ENCODE results near the gene TIMP2. TPM values are rescaled to one million over a fixed set of nuclear protein-coding genes. Genes with fewer than 3 reads are reported as not detected.

The TIMP2 gene
- total and polyA plus RNA-seq, 2 experiments from 2014 or later = 10.6 to 22.5 TPM

DNA sequence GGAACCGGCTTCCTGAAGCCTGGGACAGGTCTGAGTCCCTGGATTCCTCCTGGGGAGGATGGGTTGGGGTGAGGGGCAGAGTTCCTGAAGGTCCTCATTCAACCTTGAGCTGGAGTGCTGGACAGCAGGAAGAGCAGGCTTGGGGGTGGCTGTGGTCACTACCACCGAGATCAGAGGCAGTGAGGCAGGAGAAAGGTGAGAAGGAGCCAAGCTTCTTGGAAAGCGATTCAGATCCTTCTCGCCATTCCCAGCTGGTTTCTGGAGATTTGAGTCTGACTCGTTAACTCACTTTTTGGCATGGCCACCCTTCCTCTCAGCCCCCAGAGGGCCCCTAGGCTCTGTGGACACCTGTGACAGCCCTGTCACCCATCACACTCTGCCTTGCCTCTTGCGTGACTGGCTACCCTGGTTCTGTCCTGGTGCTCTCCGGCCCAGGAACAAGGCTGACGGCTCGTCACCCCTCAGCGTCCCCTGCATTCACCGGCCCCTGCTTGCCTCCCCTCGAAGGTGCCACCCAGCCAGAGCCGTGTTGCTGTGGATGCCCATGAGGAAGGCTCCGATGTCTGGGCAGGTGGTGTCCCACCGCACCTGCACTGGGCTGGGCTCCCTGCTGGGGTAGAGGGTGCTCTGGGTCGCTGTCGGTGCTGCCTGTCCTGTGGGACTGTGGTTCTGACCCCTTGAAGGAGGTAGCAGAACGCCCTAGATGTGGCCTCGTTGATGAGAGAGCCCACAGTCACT lies 9.7 kb upstream of the TIMP2 start:
- no peaks in the 10 kb centered on the region for H4K20me1 ChIP-seq (replicated peaks; ENCODE audit: insufficient read depth)
- H3K4me1 ChIP-seq (ENCODE audit: insufficient read depth) = peaks cover 3% of the 10 kb centered on the region; the same call in 1 of the 2 replicates
- no peaks in the 10 kb centered on the region for H3K9me3 Mint-ChIP-seq
- ATAC-seq = no peak
- H3K27ac Mint-ChIP-seq = no peak overlapping the region; the same call in 1 of the 2 replicates
- H3K4me1 Mint-ChIP-seq = peaks cover 14% of the 10 kb centered on the region; the same call in 2 of the 3 replicates
- peak overlapping the region; percentile 72; the same call in 1 of the 2 replicates for H2AFZ ChIP-seq
- TF ChIP-seq POLR2AphosphoS5 (IDR thresholded peaks at IDR 0.05; ENCODE audit: low read depth) (no peak), ZNF114 (CRISPR knock-in tag; IDR thresholded peaks at IDR 0.05) (no peak), ZNF331 (CRISPR knock-in tag; IDR thresholded peaks at IDR 0.05; ENCODE audit: low read depth) (no peak), NANOG (IDR thresholded peaks at IDR 0.05; ENCODE audit: borderline replicate concordance) (no peak), STAT1 (IDR thresholded peaks at IDR 0.05; ENCODE audit: unreplicated experiment) (no peak), CREB1 (CRISPR knock-in tag; IDR thresholded peaks at IDR 0.05; ENCODE audit: low read depth) (no peak), ETS1 (IDR thresholded peaks at IDR 0.05) (no peak), REST (IDR thresholded peaks at IDR 0.05; ENCODE audit: unreplicated experiment) (no peak), EZH2 (IDR thresholded peaks at IDR 0.05; ENCODE audit: low read depth, unreplicated experiment) (no peak)
- TF ChIP-seq, protein P1, sequence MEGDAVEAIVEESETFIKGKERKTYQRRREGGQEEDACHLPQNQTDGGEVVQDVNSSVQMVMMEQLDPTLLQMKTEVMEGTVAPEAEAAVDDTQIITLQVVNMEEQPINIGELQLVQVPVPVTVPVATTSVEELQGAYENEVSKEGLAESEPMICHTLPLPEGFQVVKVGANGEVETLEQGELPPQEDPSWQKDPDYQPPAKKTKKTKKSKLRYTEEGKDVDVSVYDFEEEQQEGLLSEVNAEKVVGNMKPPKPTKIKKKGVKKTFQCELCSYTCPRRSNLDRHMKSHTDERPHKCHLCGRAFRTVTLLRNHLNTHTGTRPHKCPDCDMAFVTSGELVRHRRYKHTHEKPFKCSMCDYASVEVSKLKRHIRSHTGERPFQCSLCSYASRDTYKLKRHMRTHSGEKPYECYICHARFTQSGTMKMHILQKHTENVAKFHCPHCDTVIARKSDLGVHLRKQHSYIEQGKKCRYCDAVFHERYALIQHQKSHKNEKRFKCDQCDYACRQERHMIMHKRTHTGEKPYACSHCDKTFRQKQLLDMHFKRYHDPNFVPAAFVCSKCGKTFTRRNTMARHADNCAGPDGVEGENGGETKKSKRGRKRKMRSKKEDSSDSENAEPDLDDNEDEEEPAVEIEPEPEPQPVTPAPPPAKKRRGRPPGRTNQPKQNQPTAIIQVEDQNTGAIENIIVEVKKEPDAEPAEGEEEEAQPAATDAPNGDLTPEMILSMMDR (conservative IDR thresholded peaks at IDR 0.05; ENCODE audit: low read depth in 2 of 2) = no peak
- TF ChIP-seq, protein P2, sequence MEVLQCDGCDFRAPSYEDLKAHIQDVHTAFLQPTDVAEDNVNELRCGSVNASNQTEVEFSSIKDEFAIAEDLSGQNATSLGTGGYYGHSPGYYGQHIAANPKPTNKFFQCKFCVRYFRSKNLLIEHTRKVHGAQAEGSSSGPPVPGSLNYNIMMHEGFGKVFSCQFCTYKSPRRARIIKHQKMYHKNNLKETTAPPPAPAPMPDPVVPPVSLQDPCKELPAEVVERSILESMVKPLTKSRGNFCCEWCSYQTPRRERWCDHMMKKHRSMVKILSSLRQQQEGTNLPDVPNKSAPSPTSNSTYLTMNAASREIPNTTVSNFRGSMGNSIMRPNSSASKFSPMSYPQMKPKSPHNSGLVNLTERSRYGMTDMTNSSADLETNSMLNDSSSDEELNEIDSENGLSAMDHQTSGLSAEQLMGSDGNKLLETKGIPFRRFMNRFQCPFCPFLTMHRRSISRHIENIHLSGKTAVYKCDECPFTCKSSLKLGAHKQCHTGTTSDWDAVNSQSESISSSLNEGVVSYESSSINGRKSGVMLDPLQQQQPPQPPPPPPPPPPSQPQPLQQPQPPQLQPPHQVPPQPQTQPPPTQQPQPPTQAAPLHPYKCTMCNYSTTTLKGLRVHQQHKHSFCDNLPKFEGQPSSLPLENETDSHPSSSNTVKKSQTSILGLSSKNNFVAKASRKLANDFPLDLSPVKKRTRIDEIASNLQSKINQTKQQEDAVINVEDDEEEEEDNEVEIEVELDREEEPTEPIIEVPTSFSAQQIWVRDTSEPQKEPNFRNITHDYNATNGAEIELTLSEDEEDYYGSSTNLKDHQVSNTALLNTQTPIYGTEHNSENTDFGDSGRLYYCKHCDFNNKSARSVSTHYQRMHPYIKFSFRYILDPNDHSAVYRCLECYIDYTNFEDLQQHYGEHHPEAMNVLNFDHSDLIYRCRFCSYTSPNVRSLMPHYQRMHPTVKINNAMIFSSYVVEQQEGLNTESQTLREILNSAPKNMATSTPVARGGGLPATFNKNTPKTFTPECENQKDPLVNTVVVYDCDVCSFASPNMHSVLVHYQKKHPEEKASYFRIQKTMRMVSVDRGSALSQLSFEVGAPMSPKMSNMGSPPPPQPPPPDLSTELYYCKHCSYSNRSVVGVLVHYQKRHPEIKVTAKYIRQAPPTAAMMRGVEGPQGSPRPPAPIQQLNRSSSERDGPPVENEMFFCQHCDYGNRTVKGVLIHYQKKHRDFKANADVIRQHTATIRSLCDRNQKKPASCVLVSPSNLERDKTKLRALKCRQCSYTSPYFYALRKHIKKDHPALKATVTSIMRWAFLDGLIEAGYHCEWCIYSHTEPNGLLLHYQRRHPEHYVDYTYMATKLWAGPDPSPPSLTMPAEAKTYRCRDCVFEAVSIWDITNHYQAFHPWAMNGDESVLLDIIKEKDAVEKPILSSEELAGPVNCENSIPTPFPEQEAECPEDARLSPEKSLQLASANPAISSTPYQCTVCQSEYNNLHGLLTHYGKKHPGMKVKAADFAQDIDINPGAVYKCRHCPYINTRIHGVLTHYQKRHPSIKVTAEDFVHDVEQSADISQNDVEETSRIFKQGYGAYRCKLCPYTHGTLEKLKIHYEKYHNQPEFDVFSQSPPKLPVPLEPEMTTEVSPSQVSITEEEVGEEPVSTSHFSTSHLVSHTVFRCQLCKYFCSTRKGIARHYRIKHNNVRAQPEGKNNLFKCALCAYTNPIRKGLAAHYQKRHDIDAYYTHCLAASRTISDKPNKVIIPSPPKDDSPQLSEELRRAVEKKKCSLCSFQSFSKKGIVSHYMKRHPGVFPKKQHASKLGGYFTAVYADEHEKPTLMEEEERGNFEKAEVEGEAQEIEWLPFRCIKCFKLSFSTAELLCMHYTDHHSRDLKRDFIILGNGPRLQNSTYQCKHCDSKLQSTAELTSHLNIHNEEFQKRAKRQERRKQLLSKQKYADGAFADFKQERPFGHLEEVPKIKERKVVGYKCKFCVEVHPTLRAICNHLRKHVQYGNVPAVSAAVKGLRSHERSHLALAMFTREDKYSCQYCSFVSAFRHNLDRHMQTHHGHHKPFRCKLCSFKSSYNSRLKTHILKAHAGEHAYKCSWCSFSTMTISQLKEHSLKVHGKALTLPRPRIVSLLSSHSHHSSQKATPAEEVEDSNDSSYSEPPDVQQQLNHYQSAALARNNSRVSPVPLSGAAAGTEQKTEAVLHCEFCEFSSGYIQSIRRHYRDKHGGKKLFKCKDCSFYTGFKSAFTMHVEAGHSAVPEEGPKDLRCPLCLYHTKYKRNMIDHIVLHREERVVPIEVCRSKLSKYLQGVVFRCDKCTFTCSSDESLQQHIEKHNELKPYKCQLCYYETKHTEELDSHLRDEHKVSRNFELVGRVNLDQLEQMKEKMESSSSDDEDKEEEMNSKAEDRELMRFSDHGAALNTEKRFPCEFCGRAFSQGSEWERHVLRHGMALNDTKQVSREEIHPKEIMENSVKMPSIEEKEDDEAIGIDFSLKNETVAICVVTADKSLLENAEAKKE (CRISPR knock-in tag; IDR thresholded peaks at IDR 0.05) = no peak
- DNase-seq (ENCODE audit: low spot score) = no peak
- H3K9me2 ChIP-seq (ENCODE audit: insufficient read depth) = no peaks in the 10 kb centered on the region
- no peak overlapping the region for H3K4me3 Mint-ChIP-seq
- H3K4me3 ChIP-seq = no peak overlapping the region
- H3K36me3 ChIP-seq (ENCODE audit: insufficient read depth) = no peaks in the 10 kb centered on the region
- H3K27ac ChIP-seq (ENCODE audit: low read depth) = no peak overlapping the region
- no peaks in the 10 kb centered on the region for H3K79me2 ChIP-seq (replicated peaks; ENCODE audit: insufficient read depth)
- H3K27me3 Mint-ChIP-seq (ENCODE audit: insufficient read depth, low read depth, poor library complexity) = peaks cover 10% of the 10 kb centered on the region
- H3F3A ChIP-seq (replicated peaks; ENCODE audit: low read depth) = no peaks in the 10 kb centered on the region
- H3K4me2 ChIP-seq = no peak overlapping the region
- H3K27me3 ChIP-seq (ENCODE audit: insufficient read depth) = no peaks in the 10 kb centered on the region
- H3K36me3 Mint-ChIP-seq (ENCODE audit: low read depth) = no peaks in the 10 kb centered on the region

Data from GM23338 (cell line).